ACHN (cell line): Measurements from ENCODE around the gene SRRM3.
"Not testable (repeated sequence)": the region's sequence is repeated elsewhere in the genome, so short reads cannot be mapped to it uniquely, and the experiment has no call there.

Experiments used
- DNase-seq: peaks from one replicate; pipeline ENCODE4 v3.0.0-alpha.2; 2015
- in situ Hi-C: cut with HindIII; loops from 2 replicates; pipeline ENCODE4 v1.10.0; 2017; ENCODE audit warnings: low sequenced_read_pairs, low pct_ligation_motif_present, low pct_unique_long_range_greater_than_20kb

SRRM3 gene

DNA sequence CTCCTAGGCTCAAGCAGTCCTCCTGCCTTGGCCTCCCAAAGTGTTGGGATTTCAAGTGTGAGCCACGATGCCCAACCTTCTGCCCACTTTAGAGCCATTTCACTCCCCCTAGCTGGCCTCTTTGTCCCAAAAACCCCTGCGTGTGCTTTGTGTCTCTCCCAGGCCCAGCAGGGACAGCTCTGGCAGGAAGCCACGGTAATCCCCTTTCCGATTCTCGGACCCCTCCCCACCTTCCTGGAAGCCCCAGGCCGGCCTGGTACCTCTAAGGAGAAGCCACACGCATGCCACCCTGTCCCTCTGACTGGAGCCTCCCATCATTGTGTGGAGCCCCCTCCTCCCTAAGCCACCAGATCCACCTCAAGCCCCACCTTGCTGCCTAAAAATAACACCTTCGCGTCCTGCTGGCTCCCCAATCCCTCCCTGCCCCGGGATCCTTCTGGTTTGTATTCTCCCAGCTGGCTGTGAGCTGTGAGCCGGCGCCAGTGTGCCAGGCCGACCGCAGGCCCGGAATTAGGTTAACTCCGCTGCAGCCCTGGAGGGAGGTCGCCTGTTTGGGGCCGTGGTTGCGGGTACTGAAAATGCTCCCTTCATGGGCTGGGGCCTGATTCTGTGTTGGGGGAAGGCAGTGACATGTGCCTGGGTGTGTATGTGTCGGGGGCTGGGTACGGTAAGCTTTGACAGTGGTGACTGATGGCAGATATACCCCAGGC is 16.4 kb upstream of the SRRM3 start:
- in situ Hi-C loops: no loop called here

DNA sequence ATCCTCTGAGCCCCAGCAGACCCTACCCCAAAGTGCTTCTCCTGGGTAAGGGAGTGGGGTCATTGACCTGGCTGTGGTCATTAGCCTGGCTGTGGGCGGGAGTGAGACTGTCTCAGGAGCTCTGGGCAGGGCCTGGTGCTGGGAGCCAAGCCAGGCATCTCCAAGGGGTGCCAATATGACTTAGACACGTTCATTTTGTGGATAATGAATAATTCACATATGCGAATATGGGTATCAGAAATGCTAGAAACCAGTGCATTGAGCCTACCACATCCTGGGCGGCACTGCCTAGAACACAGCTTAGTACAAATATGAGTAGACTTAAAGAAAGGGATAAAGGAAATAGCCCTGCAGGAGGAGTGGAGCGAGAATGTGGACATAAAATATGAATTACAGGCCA is 14.4 kb upstream of the SRRM3 start:
- in situ Hi-C loops: no loop called here
- DNase-seq: no peak

More for the DNA sequence above, 16.4 kb upstream of the SRRM3 start:
- DNase-seq: no peak

DNA sequence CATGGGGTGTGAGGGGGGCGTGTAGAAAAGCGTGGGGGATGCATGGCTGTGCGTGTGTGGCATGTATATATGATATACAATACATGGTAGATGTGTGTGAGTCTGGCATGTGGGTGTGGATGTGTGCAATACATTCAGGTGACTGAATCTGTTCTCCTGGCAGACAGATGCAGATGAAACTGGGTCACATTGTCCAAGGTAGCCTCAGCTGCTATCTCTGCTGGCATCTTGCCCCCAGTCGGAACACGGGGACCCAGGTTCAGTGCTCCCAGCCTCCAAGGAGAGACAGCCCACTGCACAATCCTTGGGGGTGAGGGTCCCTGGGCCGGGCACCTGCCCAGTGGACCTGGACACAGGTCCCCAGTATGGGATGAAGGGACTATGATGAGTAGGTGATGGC is 12.4 kb upstream of the SRRM3 start:
- no peak for DNase-seq
- in situ Hi-C loops: no loop called here

DNA sequence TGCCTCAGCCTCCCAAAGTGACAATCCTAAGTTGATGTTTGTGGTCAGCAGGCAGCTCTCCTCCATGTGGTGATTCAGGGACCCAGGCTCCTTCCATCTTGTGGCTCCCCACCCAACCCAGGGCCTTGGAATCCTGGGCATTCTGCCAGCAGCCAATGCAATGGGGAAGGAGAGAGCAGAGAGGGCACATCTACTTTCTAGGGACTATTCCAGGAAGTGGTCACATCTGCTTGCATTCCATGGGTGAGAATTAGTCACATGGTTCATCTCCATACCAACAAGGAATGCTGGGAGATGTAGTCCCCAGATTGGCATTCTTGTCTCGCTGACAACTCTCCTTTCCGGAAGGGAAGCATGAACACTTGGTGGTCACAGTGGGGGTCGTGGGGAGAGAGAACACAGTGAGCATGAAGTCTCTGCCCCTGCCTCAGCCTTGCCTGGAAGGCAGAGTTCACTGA is 9.9 kb upstream of the SRRM3 start:
- peak; percentile 89 for DNase-seq
- in situ Hi-C loops: no loop called here

DNA sequence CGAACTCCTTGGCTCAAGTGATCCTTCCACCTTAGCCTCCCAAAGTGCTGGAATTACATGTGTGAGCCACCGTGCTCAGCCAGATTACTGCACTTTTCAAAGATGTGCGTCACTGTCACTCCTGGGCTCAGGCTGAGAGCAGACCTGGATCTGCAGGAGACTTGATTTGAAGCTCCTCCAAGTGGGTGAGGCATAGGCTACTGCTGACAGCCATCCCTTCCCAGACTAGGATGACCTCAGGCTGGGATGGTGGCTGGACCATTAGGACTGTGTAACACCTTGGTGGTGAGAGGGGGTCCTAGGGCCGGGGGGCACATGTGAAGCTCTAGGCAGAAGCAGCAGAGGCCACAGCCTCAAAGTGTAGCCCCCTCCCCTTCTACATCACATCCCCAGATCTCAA is 8.2 kb upstream of the SRRM3 start:
- in situ Hi-C loops: no loop called here
- DNase-seq: no peak

DNA sequence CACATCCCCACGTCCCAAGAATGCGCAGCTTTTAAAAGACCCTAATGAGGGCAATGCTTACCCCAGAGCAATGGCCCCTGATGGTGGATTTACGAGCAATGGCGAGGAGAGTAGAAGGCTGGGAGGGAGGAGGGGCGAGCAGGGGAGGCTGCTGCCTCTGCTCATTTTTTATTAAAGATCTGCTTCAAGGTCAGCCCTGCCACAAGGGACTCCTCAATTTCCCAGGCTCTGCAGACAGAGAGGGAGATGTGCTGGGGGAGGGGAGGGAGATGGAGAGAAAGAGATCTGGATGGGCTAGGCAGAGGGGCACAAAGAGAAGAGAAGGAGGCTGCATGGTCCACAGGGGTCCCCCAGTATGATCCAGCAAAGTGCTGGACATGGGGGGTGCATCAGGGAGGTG is 7.8 kb upstream of the SRRM3 start:
- no peak for DNase-seq
- in situ Hi-C loops: no loop called here

DNA sequence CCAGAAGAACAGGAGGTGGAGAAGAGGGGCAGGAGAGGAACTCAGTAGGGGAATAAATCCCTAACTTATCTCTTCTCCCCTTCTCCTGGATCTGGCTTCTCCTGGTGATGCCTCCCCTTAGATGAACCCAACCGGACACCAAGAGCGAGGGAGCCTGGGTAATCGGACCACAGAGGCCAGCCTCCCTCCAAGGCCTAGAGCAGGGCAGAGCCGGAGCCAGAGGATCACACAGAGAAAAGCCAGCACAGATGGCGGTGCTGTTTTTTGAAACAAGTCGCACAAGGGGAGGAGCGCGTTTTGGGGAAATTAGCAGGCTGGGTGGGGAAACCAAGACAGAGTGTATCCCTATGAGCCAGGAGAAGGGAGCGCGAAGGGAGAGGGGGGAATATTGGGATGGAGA is 4.9 kb upstream of the SRRM3 start:
- in situ Hi-C loops: no loop called here

DNA sequence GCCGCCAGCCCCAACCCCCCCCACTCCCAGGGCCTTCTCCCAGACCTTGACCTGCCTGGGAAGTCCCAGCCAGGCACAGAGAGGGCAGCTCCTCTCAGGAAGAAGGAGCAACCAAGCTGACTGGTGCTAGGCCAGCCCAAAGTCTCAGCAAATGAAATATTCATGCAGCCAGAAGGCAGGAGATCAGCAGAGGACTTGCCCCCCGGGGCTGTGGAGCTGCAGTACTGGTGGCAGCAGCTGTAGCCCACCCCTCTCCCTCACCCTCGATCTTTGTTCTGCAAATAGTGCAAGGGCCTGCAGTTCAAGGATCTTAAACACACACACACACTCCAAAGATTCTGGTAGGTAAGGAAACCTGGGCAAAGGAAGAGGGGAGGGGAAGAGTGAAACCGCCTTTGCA is 3.5 kb upstream of the SRRM3 start:
- in situ Hi-C loops: no loop called here
- DNase-seq: no peak

More for the DNA sequence above, 4.9 kb upstream of the SRRM3 start:
- no peak for DNase-seq

DNA sequence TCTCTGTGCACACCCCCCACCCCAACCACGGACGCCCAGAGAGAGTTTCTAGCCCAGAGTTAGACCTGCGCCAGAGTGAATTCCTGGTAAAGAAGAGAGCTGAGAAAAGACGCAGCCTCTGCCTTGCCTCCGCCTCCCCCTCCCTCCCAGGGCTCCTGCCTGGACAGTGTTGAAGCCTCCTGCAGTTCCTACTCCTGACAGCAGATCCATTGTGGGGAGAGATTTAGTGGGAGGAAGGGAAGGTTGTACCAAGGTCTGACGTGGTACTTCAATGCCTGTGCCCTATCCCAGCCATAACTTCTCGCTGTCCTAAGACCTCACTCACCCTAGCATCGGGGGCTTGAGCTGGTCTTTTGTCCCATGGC is 952 bp downstream of the SRRM3 start:
- in situ Hi-C loops: no loop called here
- DNase-seq: no peak

DNA sequence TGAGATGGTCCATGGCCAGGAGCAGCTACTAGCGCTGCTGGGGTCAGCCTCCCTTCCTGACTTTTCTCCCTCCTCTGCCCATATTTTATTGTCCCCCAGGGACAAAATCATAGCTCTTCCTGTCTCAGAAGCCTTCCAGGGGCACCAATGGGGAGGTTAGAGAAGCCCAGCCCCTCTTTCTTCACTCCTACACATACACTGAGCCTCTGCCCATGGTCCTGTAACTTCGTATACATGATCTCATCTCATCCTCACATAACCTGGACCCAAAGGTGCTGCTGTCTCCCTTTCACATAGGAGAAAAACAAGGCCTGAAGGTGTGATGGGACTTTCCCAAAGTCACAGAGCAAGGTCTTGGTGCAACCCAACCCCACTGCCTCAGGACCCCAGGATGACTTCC is 2.5 kb downstream of the SRRM3 start:
- DNase-seq: no peak
- in situ Hi-C loops: no loop called here

DNA sequence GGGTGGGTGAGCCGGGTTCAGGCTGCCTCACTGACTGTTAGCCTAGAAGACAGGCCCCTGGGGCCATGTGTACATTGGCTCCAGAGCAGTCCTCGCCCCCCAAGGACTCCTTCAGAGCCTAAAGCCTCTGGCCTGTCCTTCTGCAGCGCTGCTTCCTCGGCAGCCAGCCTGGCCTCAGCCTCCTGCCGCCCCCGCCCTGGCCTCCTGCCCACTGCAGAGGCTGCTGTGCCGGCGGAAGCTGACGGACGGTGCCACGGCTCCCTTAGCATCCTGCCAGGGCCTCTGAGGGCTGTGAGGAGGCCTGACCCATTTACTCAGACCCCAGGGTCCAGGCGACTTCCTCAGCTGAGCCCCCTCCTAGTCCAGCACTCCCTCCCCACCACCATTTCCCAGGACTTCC is 4.9 kb downstream of the SRRM3 start:
- in situ Hi-C loops: no loop called here
- DNase-seq: no peak

DNA sequence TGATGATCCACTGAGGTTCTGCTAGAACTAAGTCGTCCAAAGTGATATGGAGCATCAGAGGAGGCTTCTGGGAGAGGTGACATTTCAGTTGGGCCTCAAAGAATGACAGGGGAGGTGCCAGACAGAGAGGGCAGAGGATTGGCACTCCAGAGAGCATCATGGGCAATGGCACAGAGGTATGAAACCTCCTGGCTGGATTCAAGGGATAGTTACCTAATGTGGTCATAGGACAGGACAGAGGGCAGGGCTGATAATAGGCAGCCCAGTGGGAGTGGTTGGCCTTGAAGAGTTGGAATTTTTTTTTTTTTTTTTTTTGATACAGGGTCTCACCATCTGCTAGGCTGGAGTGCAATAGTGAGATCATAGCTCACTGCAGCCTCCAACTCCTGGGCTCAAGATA is 7.6 kb downstream of the SRRM3 start:
- in situ Hi-C loops: no loop called here
- no peak for DNase-seq

DNA sequence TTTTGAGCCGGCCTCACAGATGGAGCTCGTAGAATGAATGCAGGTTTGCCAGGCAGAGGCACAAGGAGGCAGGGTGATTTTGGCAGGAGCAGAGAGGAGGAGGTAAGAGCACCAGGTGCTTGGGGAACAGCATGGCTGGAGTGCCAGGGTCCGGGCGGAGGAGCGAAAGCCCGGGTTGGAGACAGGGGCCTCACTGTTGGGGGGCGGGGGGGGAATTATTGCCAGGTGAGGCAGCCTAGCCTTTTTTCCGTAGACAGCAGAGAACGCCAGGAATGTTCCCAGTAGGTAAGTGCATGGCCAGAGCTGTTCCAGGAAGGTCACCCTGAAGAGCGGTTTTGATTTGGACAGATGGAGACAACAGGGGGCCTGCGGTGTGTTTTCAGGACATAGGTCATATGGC is 9.5 kb downstream of the SRRM3 start:
- in situ Hi-C loops: no loop called here
- no peak for DNase-seq

DNA sequence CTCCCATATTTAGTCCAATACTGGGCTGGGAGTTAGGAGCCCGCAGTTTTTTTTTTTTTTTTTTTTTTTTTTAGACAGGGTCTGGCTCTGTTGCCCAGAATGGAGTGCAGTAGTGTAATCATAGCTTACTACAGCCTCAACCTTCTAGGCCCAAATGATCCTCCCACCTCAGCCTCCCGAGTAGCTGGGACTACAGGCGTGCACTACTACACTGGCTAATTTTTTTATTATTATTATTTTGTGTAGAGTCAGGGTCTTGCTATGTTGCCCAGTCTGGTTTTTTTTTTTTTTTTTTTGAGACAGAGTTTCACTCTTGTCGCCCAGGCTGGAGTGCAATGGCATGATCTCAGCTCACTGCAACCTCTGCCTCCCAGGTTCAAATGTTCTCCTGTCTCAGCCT is 13.7 kb downstream of the SRRM3 start:
- not testable (repeated sequence) for DNase-seq

DNA sequence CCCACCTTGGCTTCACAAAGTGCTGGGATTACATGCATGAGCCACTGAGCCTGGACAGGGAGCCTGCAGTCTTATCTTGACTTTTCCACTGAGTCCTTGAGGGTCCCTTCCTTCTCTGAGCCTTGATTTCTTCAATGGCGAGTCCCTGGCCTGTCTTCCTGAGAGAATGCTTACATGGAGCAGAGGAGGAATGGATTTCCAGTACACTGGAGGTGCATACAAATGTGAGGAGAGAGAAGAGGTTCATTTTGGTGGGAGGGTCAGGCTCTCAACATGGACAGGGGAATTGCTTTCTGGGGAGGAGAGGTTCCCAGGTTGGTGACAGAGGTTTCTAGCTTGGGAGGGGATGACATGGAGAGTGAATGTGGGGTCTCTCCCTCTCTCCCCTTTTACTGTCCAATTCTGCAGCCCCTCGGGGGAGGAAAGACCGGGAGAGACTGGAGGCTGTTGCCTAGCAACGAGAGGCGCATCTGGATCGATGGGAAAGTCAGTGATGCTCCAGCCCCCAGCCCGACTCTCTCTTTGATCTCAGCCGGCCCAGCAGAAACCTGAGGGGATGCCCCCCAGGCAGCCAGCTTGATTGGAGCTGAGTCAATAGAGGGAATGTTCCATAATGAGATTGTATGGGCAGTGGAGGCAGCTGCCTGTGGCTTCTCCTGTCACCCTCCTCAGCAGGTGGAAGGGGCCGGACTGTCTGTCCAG is 14.8 kb downstream of the SRRM3 start:
- DNase-seq: no peak
- in situ Hi-C loops: no loop called here

More for the DNA sequence above, 13.7 kb downstream of the SRRM3 start:
- in situ Hi-C loops: not testable (repeated sequence)

DNA sequence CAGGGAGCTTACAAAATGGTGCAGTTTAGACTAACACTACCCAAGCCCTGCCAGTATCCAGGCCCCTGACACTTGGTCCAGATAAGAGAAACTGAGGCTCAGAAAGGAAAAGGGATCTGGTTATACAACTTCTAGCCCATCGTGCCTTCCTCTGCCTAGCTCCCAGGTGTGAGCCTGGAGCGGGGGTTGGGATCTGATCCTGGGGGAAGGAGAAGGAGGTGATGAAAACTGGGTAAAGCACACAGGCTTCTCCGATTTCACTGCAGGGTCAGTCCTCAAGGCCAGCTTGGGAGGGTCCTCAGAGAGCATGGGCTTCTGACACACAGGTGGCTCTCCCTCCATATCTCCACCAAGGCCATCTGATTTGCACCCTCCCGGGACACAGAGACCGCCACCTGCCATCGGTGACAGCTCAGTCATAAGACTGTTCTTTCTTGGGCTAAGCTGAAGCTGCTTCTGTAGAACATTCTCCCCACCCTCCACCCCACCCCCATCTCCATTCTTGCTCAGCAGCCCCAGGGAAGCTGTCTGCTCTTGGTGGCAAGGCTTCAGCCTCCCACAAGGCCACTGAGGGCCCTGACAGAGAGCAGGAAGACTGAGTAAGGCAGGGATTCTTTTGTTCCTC is 16.4 kb downstream of the SRRM3 start:
- in situ Hi-C loops: no loop called here
- DNase-seq: no peak

DNA sequence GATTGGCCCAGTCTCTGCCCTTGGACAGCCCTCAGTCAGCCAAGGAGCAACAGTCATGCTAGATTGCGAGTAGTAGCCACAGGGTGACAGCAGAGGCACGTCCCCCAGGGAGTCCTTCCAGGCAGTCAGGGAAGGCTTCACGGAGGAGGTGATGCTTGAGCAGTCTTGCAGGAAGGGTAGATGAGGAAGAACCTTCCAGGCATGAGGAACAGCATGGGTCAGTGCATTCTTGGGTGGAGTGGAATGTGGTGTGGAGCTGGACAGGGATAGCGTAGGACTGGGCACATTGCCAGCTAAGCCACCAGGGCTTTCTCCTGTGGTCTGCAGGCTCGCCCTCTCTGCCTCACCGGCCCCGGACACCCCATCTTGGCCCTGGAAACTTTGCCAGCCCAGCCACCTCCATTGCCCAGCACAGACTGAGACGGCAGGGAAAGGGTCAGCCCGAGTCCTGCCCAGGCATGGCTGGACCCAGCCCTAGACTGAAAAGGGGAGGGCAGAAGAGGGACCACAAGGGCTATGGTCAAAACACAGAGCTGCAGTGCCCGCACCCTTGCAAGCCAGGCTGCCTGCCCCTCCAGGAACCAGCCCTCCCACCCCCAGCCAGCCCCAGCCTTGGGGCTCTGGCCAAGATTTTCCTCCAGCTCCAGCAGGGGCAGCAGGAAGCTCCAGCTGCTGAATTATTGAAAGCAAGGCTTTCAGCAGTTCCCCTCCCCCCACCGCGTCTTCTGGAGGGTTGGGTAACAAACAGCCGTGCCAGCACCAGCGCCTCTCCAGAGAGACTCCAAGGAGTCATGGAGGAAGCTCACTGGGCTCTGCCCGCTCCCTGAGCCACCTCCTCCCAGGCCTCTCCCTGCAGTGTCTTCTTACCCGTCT is 18.7 kb downstream of the SRRM3 start:
- in situ Hi-C loops: loop anchor here (5.0 kb wide), 1 partner anchor 42 kb away; no protein-coding TSS in a partner anchor
- DNase-seq: peak; percentile 99

DNA sequence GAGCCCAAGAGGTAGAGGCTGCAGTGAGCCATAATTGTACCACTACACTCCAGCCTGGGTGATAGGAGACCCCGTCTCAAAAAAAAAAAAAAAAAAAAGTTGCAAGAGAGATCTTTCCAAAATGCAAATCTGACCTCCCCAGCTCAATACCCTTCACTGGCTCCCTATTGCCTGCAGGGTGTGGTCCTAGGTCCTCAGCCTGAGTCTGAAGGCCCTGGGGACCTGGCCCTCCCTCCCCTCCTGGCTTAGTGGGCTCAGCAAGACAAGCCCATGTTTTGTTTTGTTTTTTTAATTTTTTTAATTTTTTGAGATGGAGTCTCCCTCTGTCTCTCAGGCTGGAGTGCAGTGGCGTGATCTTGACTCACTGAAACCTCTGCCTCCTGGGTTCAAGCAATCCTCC is 20.6 kb downstream of the SRRM3 start:
- no peak for DNase-seq
- in situ Hi-C loops: loop anchor here (5.0 kb wide), 1 partner anchor 40 kb away; no protein-coding TSS in a partner anchor

DNA sequence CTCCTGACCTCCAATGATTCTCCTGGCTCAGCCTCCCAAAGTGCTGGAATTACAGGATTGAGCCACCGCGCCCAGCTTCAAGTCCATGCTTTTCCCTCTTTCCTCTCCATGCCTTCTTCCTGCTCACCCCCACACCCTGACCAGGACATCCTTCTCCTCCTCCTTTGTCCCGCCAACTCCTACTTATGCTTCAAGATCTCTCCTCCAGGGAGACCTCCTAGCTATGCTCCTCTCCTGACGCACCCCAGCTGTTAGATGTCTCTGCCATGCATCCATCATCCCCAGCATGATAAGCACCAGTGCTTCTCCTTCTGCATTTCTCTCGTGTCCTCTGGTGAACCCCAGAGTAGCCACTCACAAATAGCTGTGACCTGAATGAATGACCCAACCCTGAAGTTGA is 21.1 kb downstream of the SRRM3 start:
- in situ Hi-C loops: loop anchor here (5.0 kb wide), 1 partner anchor 39 kb away; no protein-coding TSS in a partner anchor
- DNase-seq: no peak
